Adrenal gland (tissue), 12 donors: ENCODE data around the gene HOXD12. TPM values are rescaled to one million over a fixed set of nuclear protein-coding genes. Genes with fewer than 3 reads are reported as not detected.

Source experiments
- DNase-seq, 7 donors: peaks; one replicate each; pipeline ENCODE4 v3.0.0-alpha.2; 2019 to 2020
- H3K27ac ChIP-seq, 5 donors: fragments of 200-600 bp; sonication (generic) in 4 of 5; 1 replicate in 3 of 5; 2 replicates in 2 of 5; pipeline versions ENCODE4 v1.5.1 to v1.8.0; 2016 to 2020; ENCODE audit warnings: mild to moderate bottlenecking in 1 of 5
- H3K27me3 ChIP-seq: fragments of 200-600 bp; 2 replicates; pipeline ENCODE4 v1.8.0; 2021
- H3K36me3 ChIP-seq, 2 donors: fragments of 200-600 bp; replicated peaks in 1 of 2; 1 replicate in 1 of 2; 2 replicates in 1 of 2; pipeline versions ENCODE4 v1.5.1 to v1.8.0; 2018 to 2022
- H3K4me1 ChIP-seq, 2 donors: fragments of 200-600 bp; replicated peaks in 1 of 2; 1 replicate in 1 of 2; 2 replicates in 1 of 2; pipeline versions ENCODE4 v1.5.1 to v1.8.0; 2018 to 2021
- H3K4me3 ChIP-seq, 4 donors: fragments of 200-600 bp; sonication (generic) in 3 of 4; one replicate each; pipeline ENCODE4 v1.5.1; 2016 to 2018
- H3K9me3 ChIP-seq, 3 donors: fragments of 200-600 bp; sonication (generic) in 1 of 3; replicated peaks in 1 of 3; 1 replicate in 2 of 3; 2 replicates in 1 of 3; pipeline versions ENCODE4 v1.5.1 to v1.8.0; 2016 to 2021
- POLR2A ChIP-seq, 2 donors: fragments of 450-650 bp; IDR thresholded peaks; one replicate each; pipeline ENCODE4 v1.6.1; 2017; ENCODE audit warnings: antibody characterized with exemption in 2 of 2, mild to moderate bottlenecking in 2 of 2, moderate library complexity in 1 of 2
- WGBS, 4 donors: extraction: QIAGEN DNeasy Blood & Tissue Kit in 2 of 4; methylation state at CpG; one replicate each; pipeline versions ENCODE4 v1.1.5 to v1.1.7; 2013 to 2017; 5-methylcytosine and 5-hydroxymethylcytosine counted together
- intact Hi-C, 2 donors: fragments of 100-400 bp; cut with DNase I; formaldehyde crosslinking; loops; one replicate each; pipeline versions ENCODE4 v1.14.1 to v1.15.0; 2022 to 2023
- polyA plus RNA-seq, 3 donors: library from polyadenylated mRNA; stranded (reverse); fragments of 200-250 nt in 2 of 3; fragments of 350-450 nt in 1 of 3; fragmentation: Illumina TruSeq in 1 of 3; extraction: RNeasy Lipid Tissue Mini Kit (QIAGEN cat#74804) in 1 of 3; gene quantifications; one replicate each; pipeline ENCODE4 v1.2.3, GENCODE V29; 2013 to 2014
- total RNA-seq, 9 donors: library from RNA; depleted of rRNA in 4 of 9; stranded (reverse); fragments of >200 nt in 4 of 9; fragments of 120-200 nt in 1 of 9; fragmentation: NEBNext Ultra II Directional in 1 of 9; extraction: Animal tissue kit (Norgen Biotek cat#: 25700) in 1 of 9; gene quantifications; one replicate each; pipeline versions ENCODE4 v1.1.0 to v1.2.4, GENCODE V29; 2013 to 2023
- TF ChIP-seq, protein P1 (sequence below), 6 experiments: fragments of 450-650 bp in 4 of 6; fragments of 200-600 bp in 2 of 6; sonication (generic) in 1 of 6; IDR thresholded peaks; 1 replicate in 5 of 6; 2 replicates in 1 of 6; pipeline versions ENCODE4 v1.5.1 to v1.8.0; 2016 to 2021; ENCODE audit warnings: antibody characterized with exemption in 6 of 6, mild to moderate bottlenecking in 2 of 6, moderate library complexity in 1 of 6
- donor health status: healthy with polysubstance abuse.
- donor health status: Bipolar disorder and iron deficiency.
- donor health status: DM: yes; HTN: yes; CAD: no.
- donor health status: DM: no; HTN: no; CAD: no.
- donor health status: DM: no; HTN: no; CAD: no.
- donor health status: DM: yes; HTN: yes; CAD: no.

HOXD12 gene
- total and polyA plus RNA-seq, 12 donors: not detected

DNA sequence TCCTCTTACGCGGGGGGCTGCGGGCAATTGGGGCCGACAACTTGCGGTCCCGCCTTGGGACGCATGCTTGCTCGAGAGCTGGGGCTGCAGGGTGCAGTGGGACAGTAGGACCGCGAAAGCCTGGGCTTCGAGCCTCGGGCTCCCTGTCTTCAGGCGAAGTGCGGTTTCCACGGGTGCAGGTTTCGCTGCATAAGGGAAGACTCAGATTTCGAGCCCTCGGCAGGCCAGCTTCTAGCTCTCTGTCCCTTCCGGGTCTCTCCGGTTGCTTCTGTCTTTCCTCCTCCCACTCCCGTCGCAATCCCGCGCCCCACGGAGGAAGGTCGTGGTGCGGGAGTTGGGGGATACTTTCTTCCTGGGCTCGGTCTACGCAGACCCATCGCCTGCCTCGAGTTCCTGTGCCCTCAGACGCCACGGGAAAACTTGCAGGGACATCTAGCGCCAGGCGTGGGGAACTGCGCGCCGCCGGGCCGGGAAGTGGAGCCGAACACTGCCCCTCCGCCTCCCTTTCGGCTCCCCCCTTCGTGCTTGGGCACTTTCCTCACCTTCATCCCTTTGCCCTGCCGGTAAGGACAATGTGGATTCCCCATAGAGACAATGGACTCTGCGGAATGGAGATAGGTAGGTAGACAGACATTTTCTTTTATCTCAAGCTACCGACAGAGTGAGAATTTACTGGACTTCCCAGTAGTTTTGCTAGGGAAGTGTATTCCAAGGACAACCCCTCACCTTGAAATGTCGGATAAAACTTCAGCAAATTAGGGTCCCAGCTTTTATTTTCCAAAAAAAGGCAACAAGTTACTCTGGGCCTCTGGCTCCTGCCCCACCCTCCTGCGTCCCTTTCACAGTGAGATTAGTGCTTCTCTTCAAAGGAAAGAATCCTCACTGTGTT is 11.3 kb upstream of the HOXD12 start:
- H3K4me1 ChIP-seq: peaks cover 4 to 17% of the 10 kb centered on the region in 2 donors

DNA sequence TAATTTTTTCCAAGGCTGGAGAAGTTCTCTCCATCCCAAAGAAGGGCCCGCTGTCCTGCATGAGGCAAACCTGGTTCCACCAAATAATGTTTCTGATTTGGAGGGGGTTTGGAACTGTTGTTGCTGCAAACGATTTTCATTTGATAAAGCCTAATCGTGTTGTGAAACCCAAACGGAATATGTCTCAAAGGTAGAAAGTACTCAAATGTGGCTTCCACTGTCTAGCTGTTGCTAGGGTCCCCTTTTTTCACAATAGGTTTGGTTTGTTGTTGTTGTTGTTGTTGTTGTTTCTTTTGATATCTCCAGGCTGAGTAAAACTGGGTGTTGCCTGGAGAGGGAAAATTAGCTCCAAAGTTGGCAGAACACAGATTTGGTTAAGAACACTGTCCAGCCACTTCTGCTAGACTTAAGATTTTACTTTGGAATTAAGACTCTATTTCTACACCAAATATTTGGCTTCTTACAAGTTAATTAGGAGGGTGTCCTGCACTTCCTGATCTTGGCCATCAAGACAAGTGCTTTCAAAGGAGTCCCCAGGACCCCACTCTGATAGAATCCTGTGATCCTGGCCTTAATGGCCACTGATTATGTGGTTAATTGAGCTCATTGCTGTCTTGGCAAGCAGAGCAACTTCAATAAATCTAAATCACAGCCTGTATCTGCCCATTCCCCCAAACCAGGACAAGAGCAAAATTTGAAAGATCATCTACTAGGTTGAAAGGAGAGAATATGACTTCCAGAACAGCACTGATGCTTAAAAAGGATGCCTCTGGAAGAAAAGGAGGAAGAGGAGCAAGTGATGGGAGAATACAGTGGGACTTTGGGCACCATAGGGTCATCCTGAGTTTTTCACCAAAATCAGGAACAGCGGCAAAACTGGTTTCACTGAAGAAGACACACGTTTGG is 10.4 kb upstream of the HOXD12 start:
- 10 to 17% (median 11%) methylated on average over 6 of the region's 6 CpGs for WGBS, 4 donors

More for the DNA sequence above, 11.3 kb upstream of the HOXD12 start:
- 3 to 7% (median 5%) methylated on average over 21 to 49 of the region's 49 CpGs for WGBS, 4 donors
- Histone ChIP-seq H3K27me3 (peaks cover 96% of the 10 kb centered on the region), H3K36me3 (no peaks in the 10 kb centered on the region), H3K27ac (no peak overlapping the region), H3K4me3 (peak overlapping the region in 1 of 4 donors; percentile 7), H3K9me3 (no peaks in the 10 kb centered on the region)
- intact Hi-C loops: loop anchor here in 1 of 2 donors (10.0 kb wide), 1 partner anchor 403 kb away; no protein-coding TSS in a partner anchor
- TF ChIP-seq POLR2A (IDR thresholded peaks at IDR 0.05): no peak
- TF ChIP-seq, protein P1, sequence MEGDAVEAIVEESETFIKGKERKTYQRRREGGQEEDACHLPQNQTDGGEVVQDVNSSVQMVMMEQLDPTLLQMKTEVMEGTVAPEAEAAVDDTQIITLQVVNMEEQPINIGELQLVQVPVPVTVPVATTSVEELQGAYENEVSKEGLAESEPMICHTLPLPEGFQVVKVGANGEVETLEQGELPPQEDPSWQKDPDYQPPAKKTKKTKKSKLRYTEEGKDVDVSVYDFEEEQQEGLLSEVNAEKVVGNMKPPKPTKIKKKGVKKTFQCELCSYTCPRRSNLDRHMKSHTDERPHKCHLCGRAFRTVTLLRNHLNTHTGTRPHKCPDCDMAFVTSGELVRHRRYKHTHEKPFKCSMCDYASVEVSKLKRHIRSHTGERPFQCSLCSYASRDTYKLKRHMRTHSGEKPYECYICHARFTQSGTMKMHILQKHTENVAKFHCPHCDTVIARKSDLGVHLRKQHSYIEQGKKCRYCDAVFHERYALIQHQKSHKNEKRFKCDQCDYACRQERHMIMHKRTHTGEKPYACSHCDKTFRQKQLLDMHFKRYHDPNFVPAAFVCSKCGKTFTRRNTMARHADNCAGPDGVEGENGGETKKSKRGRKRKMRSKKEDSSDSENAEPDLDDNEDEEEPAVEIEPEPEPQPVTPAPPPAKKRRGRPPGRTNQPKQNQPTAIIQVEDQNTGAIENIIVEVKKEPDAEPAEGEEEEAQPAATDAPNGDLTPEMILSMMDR (IDR thresholded peaks at IDR 0.05): peak; percentile 40 to 71 (median 62)
- peak; percentile 33 to 68 (median 55) for DNase-seq

DNA sequence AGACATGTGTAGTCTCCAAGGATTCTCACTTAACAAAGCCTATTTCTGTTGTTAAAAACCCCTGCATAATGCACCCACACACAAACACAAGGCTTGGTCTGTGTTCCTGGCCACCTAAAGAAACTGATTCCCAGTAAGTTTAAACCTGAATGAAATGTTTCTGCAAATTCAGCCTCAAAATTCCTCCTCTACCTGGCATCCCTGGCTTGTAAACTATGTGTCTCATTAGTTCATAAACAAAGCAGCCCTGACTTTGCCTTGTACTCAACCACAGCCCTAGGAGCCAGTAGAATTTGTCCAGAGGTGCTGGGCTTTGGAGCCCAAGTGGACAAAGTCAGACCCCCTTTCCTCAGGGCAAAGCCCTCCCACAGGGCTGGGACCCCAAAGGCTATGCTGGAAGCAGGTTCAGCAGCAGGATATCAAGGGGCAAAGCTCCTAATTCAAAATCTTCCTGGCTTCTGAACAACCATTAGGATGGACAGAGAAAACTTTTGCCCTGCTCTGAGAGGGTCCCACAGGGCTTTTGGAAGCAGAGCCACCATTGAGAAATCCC is 9.7 kb upstream of the HOXD12 start:
- no peak overlapping the region for H3K27ac ChIP-seq
- peaks cover 4 to 17% of the 10 kb centered on the region in 2 donors for H3K4me1 ChIP-seq
- no peak for TF ChIP-seq POLR2A (IDR thresholded peaks at IDR 0.05)
- TF ChIP-seq, protein P1 (IDR thresholded peaks at IDR 0.05): no peak
- H3K4me3 ChIP-seq: no peak overlapping the region
- no peaks in the 10 kb centered on the region for H3K36me3 ChIP-seq
- no peaks in the 10 kb centered on the region for H3K9me3 ChIP-seq
- peaks cover 96% of the 10 kb centered on the region for H3K27me3 ChIP-seq
- intact Hi-C loops: loop anchor here (5.0 to 10.0 kb wide), 3 partner anchors 405 to 835 kb away; no protein-coding TSS in a partner anchor
- no peak for DNase-seq

More for the DNA sequence above, 10.4 kb upstream of the HOXD12 start:
- Histone ChIP-seq H3K9me3 (no peaks in the 10 kb centered on the region), H3K27ac (no peak overlapping the region), H3K4me1 (peaks cover 4 to 17% of the 10 kb centered on the region in 2 donors), H3K4me3 (no peak overlapping the region), H3K36me3 (no peaks in the 10 kb centered on the region), H3K27me3 (peaks cover 95% of the 10 kb centered on the region)
- no peak for TF ChIP-seq POLR2A (IDR thresholded peaks at IDR 0.05)
- TF ChIP-seq, protein P1 (IDR thresholded peaks at IDR 0.05): no peak
- no peak for DNase-seq
- intact Hi-C loops: loop anchor here in 1 of 2 donors (10.0 kb wide), 1 partner anchor 404 kb away; no protein-coding TSS in a partner anchor
